ENCODE measurements around the gene TFB2M.
"Not testable (repeated sequence)": the region's sequence is repeated elsewhere in the genome, so short reads cannot be mapped to it uniquely, and the experiment has no call there.

TFB2M gene

GRCh38 chr1:246583056-246583440 is 17.0 kb upstream of the TFB2M start:
- DNase-seq (ENCODE audit: low spot score) = no peak

GRCh38 chr1:246582301-246583055 is 16.4 kb upstream of the TFB2M start:
- DNase-seq (ENCODE audit: low spot score) = no peak

- DNase-seq (ENCODE audit: low spot score) = no peak
Observed at GRCh38 chr1:246580497-246581370, 14.7 kb upstream of the TFB2M start.

- DNase-seq (ENCODE audit: low spot score) = no peak
Observed at GRCh38 chr1:246579818-246580217, 13.8 kb upstream of the TFB2M start.

- no peak for DNase-seq (ENCODE audit: low spot score)
Observed at GRCh38 chr1:246577720-246578106, 11.7 kb upstream of the TFB2M start.

GRCh38 chr1:246577082-246577719 is 11.1 kb upstream of the TFB2M start:
- no peak for DNase-seq (ENCODE audit: low spot score)

GRCh38 chr1:246576709-246577032 is 10.6 kb upstream of the TFB2M start:
- DNase-seq (ENCODE audit: low spot score) = no peak

- no peak for DNase-seq (ENCODE audit: low spot score)
Observed at GRCh38 chr1:246573491-246573890, 7.4 kb upstream of the TFB2M start.

- no peak for DNase-seq (ENCODE audit: low spot score)
Observed at GRCh38 chr1:246572785-246573184, 6.7 kb upstream of the TFB2M start.

- DNase-seq (ENCODE audit: low spot score) = no peak
Observed at GRCh38 chr1:246571953-246572352, 5.9 kb upstream of the TFB2M start.

- not testable (repeated sequence) for DNase-seq (ENCODE audit: low spot score)
Observed at GRCh38 chr1:246571309-246571708, 5.2 kb upstream of the TFB2M start.

- DNase-seq (ENCODE audit: low spot score) = no peak
Observed at GRCh38 chr1:246569248-246570238, 3.5 kb upstream of the TFB2M start.

- DNase-seq (ENCODE audit: low spot score) = no peak
Observed at GRCh38 chr1:246567646-246568235, 1.7 kb upstream of the TFB2M start.

- no peak for DNase-seq (ENCODE audit: low spot score)
Observed at GRCh38 chr1:246566813-246567645, 968 bp upstream of the TFB2M start.

- no peak for DNase-seq (ENCODE audit: low spot score)
Observed at GRCh38 chr1:246565751-246566127, 322 bp downstream of the TFB2M start.

GRCh38 chr1:246564839-246565750 is 966 bp downstream of the TFB2M start:
- DNase-seq (ENCODE audit: low spot score) = no peak

GRCh38 chr1:246560833-246561232 is 5.2 kb downstream of the TFB2M start:
- DNase-seq (ENCODE audit: low spot score) = not testable (repeated sequence)

- no peak for DNase-seq (ENCODE audit: low spot score)
Observed at GRCh38 chr1:246559310-246559709, 6.8 kb downstream of the TFB2M start.

- DNase-seq (ENCODE audit: low spot score) = no peak
Observed at GRCh38 chr1:246558041-246558440, 8.0 kb downstream of the TFB2M start.
